Stromal cell of bone marrow (primary cell): ENCODE data around the gene ANO2.

Source experiments
- DNase-seq: peaks from one replicate; pipeline ENCODE4 v3.0.0-alpha.2; 2012; ENCODE audit warnings: low read depth

ANO2 gene

GRCh38 chr12:5622280-5622679 lies 322.8 kb downstream of the ANO2 start:
- peak; percentile 19 for DNase-seq

- no peak for DNase-seq
Observed at GRCh38 chr12:5621329-5621728, 323.7 kb downstream of the ANO2 start.

GRCh38 chr12:5620896-5621295 lies 324.2 kb downstream of the ANO2 start:
- DNase-seq: no peak

- DNase-seq: no peak
Observed at GRCh38 chr12:5619628-5620027, 325.4 kb downstream of the ANO2 start.

- no peak for DNase-seq
Observed at GRCh38 chr12:5616854-5617253, 328.2 kb downstream of the ANO2 start.

- DNase-seq: no peak
Observed at GRCh38 chr12:5615760-5616159, 329.3 kb downstream of the ANO2 start.

- DNase-seq: peak; percentile 18
Observed at GRCh38 chr12:5614256-5614655, 330.8 kb downstream of the ANO2 start.

- no peak for DNase-seq
Observed at GRCh38 chr12:5612556-5613410, 332.3 kb downstream of the ANO2 start.

GRCh38 chr12:5611162-5611561 lies 333.9 kb downstream of the ANO2 start:
- DNase-seq: no peak

GRCh38 chr12:5599378-5599777 lies 345.7 kb downstream of the ANO2 start:
- peak; percentile 34 for DNase-seq

- no peak for DNase-seq
Observed at GRCh38 chr12:5593998-5594397, 351.1 kb downstream of the ANO2 start.

GRCh38 chr12:5593086-5593485 lies 352.0 kb downstream of the ANO2 start:
- DNase-seq: no peak

- no peak for DNase-seq
Observed at GRCh38 chr12:5592310-5592709, 352.7 kb downstream of the ANO2 start.

GRCh38 chr12:5590316-5590715 lies 354.7 kb downstream of the ANO2 start:
- no peak for DNase-seq

GRCh38 chr12:5589054-5589453 lies 356.0 kb downstream of the ANO2 start:
- DNase-seq: no peak

- DNase-seq: peak; percentile 42
Observed at GRCh38 chr12:5588591-5588990, 356.5 kb downstream of the ANO2 start.

GRCh38 chr12:5588176-5588575 lies 356.9 kb downstream of the ANO2 start:
- DNase-seq: peak; percentile 33

- DNase-seq: no peak
Observed at GRCh38 chr12:5587711-5588121, 357.3 kb downstream of the ANO2 start.

- peak; percentile 8 for DNase-seq
Observed at GRCh38 chr12:5586201-5586600, 358.9 kb downstream of the ANO2 start.

GRCh38 chr12:5585178-5585577 lies 359.9 kb downstream of the ANO2 start:
- DNase-seq: no peak

GRCh38 chr12:5584412-5585175 lies 360.5 kb downstream of the ANO2 start:
- DNase-seq: no peak

GRCh38 chr12:5582541-5582940 lies 362.5 kb downstream of the ANO2 start:
- DNase-seq: no peak

- no peak for DNase-seq
Observed at GRCh38 chr12:5582018-5582417, 363.0 kb downstream of the ANO2 start.
